Activated T-helper 1 cell treated with anti-CD3 and anti-CD28 coated beads, Interleukin-12 subunit alpha, Interleukin-12 subunit beta, Interleukin-2, Interleukin-4 antibody, amounts not matched to agents 30 ng/mL and 10 ng/mL and 1 ng/mL, durations not matched to agents 14 hours and 24 hours and 36 hours (primary cell): Measurements from ENCODE around the gene PUM2. TPM values are rescaled to one million over a fixed set of nuclear protein-coding genes. Genes with fewer than 3 reads are reported as not detected.

Source experiments
- DNase-seq: peaks from one replicate; pipeline ENCODE4 v3.0.0; 2021; ENCODE audit warnings: low spot score
- H3K27ac Mint-ChIP-seq: one replicate; pipeline ENCODE4 v1.8.0; 2021; ENCODE audit warnings: mild to moderate bottlenecking, mixed read lengths
- H3K27me3 Mint-ChIP-seq: one replicate; pipeline ENCODE4 v1.8.0; 2022; ENCODE audit warnings: mild to moderate bottlenecking, moderate library complexity, mixed read lengths; ENCODE audit not compliant: insufficient read depth
- H3K36me3 Mint-ChIP-seq: one replicate; pipeline ENCODE4 v1.8.0; 2021; ENCODE audit warnings: low read depth, mixed read lengths
- H3K4me1 Mint-ChIP-seq: one replicate; pipeline ENCODE4 v1.8.0; 2021; ENCODE audit warnings: low read depth, mixed read lengths
- H3K4me3 Mint-ChIP-seq: one replicate; pipeline ENCODE4 v1.8.0; 2021; ENCODE audit warnings: mild to moderate bottlenecking, moderate library complexity, mixed read lengths
- H3K9me3 Mint-ChIP-seq: one replicate; pipeline ENCODE4 v1.8.0; 2021; ENCODE audit warnings: mixed read lengths
- intact Hi-C: fragments of 100-400 bp; cut with micrococcal nuclease; formaldehyde crosslinking; loops from one replicate; pipeline ENCODE4 v1.15.1; 2024
- total RNA-seq: library from RNA; stranded (reverse); gene quantifications from 2 replicates; pipeline ENCODE4 v1.2.3, GENCODE V29; 2022

The PUM2 gene
- total RNA-seq, 1 donor from 2014 or later = 125 TPM

GRCh38 chr2:20200697-20201555 lies 149.7 kb downstream of the PUM2 start:
- intact Hi-C loops = no loop called here
- Mint-ChIP-seq H3K27ac (no peak overlapping the region), H3K4me1 (no peaks in the 10 kb centered on the region), H3K9me3 (no peaks in the 10 kb centered on the region), H3K36me3 (no peaks in the 10 kb centered on the region), H3K27me3 (peaks cover 3% of the 10 kb centered on the region), H3K4me3 (no peak overlapping the region)
- no peak for DNase-seq

DNA sequence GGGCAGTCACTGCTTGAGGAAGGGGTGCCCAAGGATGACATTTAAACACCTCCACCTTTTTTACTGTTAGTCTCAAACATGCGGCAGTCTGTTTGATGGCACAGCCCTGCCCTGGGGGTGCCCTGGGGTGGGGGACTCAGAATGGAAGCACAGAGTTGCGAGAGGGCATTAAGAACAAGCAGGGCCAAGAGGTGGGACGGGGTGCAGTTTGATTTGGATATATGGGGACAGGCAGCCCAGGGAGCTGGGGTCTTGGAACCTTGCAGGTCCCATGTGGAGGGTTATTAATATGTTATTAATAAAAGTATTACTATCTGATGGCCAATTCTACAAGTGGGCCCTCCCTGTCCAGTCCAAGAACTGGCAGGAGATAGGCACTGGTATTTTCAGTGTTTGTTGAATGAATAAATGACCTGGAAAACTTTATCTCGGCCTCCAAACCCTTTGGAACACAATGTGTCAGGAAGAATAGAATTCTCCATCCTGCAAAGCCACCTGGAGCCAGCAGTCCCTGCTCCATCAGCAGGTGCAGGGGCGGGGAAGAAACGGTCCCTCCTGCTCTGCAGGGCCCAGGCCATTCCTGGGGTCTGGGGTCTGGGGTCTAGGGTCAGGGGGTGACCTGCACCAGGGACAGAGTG lies 150.9 kb downstream of the PUM2 start:
- DNase-seq = no peak
- H3K4me1 Mint-ChIP-seq = no peaks in the 10 kb centered on the region
- peaks cover 3% of the 10 kb centered on the region for H3K27me3 Mint-ChIP-seq
- no peak overlapping the region for H3K27ac Mint-ChIP-seq
- no peaks in the 10 kb centered on the region for H3K36me3 Mint-ChIP-seq
- H3K4me3 Mint-ChIP-seq = no peak overlapping the region
- H3K9me3 Mint-ChIP-seq = no peaks in the 10 kb centered on the region
- intact Hi-C loops = no loop called here

- no peaks in the 10 kb centered on the region for H3K9me3 Mint-ChIP-seq
- peaks cover 3% of the 10 kb centered on the region for H3K27me3 Mint-ChIP-seq
- H3K27ac Mint-ChIP-seq = no peak overlapping the region
- intact Hi-C loops = no loop called here
- no peaks in the 10 kb centered on the region for H3K36me3 Mint-ChIP-seq
- DNase-seq = no peak
- no peaks in the 10 kb centered on the region for H3K4me1 Mint-ChIP-seq
- no peak overlapping the region for H3K4me3 Mint-ChIP-seq
These were observed 151.6 kb downstream of the PUM2 start for GRCh38 chr2:20198796-20199632.

Other genes starting within 250 kb of the PUM2 start
- gene SDC1, start 125.7 kb downstream of the PUM2 start, total RNA-seq = 0.26 and 0.27 TPM in 2 replicates
- 27.6 and 29.6 TPM in 2 replicates for gene RHOB, start 96.2 kb upstream of the PUM2 start, total RNA-seq